GM11168 (cell line): ENCODE data around the gene DYNC2I2.
"Not testable (repeated sequence)": the region's sequence is repeated elsewhere in the genome, so short reads cannot be mapped to it uniquely, and the experiment has no call there.

Experiments used
- in situ Hi-C: fragments of 300-500 bp; cut with MboI; formaldehyde crosslinking; loops from one replicate; pipeline ENCODE4 v1.12.0; 2022; ENCODE audit warnings: low sequenced_read_pairs; ENCODE audit not compliant: unreplicated experiment

The DYNC2I2 gene

GRCh38 chr9:128687453-128687852 lies 30.8 kb upstream of the DYNC2I2 start:
- in situ Hi-C loops = no loop called here

GRCh38 chr9:128685636-128686489 lies 29.2 kb upstream of the DYNC2I2 start:
- in situ Hi-C loops = no loop called here

- in situ Hi-C loops = no loop called here
These were observed 27.9 kb upstream of the DYNC2I2 start for GRCh38 chr9:128684325-128685199.

GRCh38 chr9:128684065-128684324 lies 27.3 kb upstream of the DYNC2I2 start:
- in situ Hi-C loops = no loop called here

- in situ Hi-C loops = no loop called here
These were observed 26.9 kb upstream of the DYNC2I2 start for GRCh38 chr9:128683340-128684064.

- in situ Hi-C loops = no loop called here
These were observed 21.1 kb upstream of the DYNC2I2 start for GRCh38 chr9:128677794-128678193.

- in situ Hi-C loops = no loop called here
These were observed 18.7 kb upstream of the DYNC2I2 start for GRCh38 chr9:128675382-128675781.

GRCh38 chr9:128669786-128670185 lies 13.1 kb upstream of the DYNC2I2 start:
- in situ Hi-C loops = no loop called here

- in situ Hi-C loops = not testable (repeated sequence)
These were observed 9.9 kb upstream of the DYNC2I2 start for GRCh38 chr9:128666481-128666941.

GRCh38 chr9:128657796-128658195 lies 1.1 kb upstream of the DYNC2I2 start:
- in situ Hi-C loops = no loop called here

- in situ Hi-C loops = no loop called here
These were observed 677 bp upstream of the DYNC2I2 start for GRCh38 chr9:128657344-128657704.

- in situ Hi-C loops = no loop called here
These were observed 2.2 kb downstream of the DYNC2I2 start for GRCh38 chr9:128654481-128654880.

GRCh38 chr9:128653908-128654307 lies 2.7 kb downstream of the DYNC2I2 start:
- in situ Hi-C loops = no loop called here

GRCh38 chr9:128651798-128652197 lies 4.8 kb downstream of the DYNC2I2 start:
- in situ Hi-C loops = no loop called here

- in situ Hi-C loops = not testable (repeated sequence)
These were observed 8.4 kb downstream of the DYNC2I2 start for GRCh38 chr9:128648206-128648605.

- in situ Hi-C loops = no loop called here
These were observed 12.9 kb downstream of the DYNC2I2 start for GRCh38 chr9:128643519-128644300.

GRCh38 chr9:128642675-128643245 lies 13.9 kb downstream of the DYNC2I2 start:
- in situ Hi-C loops = no loop called here

- in situ Hi-C loops = no loop called here
These were observed 16.0 kb downstream of the DYNC2I2 start for GRCh38 chr9:128640603-128641002.

- in situ Hi-C loops = no loop called here
These were observed 18.1 kb downstream of the DYNC2I2 start for GRCh38 chr9:128638580-128638979.

GRCh38 chr9:128637656-128638055 lies 19.0 kb downstream of the DYNC2I2 start:
- in situ Hi-C loops = no loop called here
